Measurements from ENCODE around the gene MYF5. TPM values are rescaled to one million over a fixed set of nuclear protein-coding genes. Genes with fewer than 3 reads are reported as not detected.
"Not testable (repeated sequence)": the region's sequence is repeated elsewhere in the genome, so short reads cannot be mapped to it uniquely, and the experiment has no call there.

The MYF5 gene
- total RNA-seq, result not detected in 3 replicates
- long read RNA-seq, result 0 reads

DNA sequence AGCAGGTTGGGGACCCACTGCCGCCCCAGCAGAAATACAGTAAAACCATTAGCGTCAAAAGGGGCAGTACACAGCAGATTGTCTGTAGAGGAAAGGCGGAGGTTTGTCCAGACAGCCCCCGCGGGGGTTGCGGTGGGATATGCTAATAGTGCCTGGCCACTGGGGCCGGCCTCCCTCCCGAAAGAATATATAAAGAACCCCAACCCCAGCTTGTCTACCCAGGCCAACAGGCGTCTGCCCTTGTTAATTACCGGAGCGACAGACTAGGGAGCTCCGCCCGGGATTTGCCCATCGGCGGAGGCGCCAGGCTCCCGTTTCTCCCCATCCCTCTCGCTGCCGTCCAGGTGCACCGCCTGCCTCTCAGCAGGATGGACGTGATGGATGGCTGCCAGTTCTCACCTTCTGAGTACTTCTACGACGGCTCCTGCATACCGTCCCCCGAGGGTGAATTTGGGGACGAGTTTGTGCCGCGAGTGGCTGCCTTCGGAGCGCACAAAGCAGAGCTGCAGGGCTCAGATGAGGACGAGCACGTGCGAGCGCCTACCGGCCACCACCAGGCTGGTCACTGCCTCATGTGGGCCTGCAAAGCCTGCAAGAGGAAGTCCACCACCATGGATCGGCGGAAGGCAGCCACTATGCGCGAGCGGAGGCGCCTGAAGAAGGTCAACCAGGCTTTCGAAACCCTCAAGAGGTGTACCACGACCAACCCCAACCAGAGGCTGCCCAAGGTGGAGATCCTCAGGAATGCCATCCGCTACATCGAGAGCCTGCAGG, at the start of gene MYF5:
Gene MYF5, plus strand, starts transcription at position 217 of the 774 bp plus-strand sequence. Its CDS starts 152 bp downstream, at position 369.
- peak within 1 kb of the TSS; percentile 41 for H3K27ac Mint-ChIP-seq (ENCODE audit: unreplicated experiment)
- TF ChIP-seq, protein P1, sequence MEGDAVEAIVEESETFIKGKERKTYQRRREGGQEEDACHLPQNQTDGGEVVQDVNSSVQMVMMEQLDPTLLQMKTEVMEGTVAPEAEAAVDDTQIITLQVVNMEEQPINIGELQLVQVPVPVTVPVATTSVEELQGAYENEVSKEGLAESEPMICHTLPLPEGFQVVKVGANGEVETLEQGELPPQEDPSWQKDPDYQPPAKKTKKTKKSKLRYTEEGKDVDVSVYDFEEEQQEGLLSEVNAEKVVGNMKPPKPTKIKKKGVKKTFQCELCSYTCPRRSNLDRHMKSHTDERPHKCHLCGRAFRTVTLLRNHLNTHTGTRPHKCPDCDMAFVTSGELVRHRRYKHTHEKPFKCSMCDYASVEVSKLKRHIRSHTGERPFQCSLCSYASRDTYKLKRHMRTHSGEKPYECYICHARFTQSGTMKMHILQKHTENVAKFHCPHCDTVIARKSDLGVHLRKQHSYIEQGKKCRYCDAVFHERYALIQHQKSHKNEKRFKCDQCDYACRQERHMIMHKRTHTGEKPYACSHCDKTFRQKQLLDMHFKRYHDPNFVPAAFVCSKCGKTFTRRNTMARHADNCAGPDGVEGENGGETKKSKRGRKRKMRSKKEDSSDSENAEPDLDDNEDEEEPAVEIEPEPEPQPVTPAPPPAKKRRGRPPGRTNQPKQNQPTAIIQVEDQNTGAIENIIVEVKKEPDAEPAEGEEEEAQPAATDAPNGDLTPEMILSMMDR (IDR thresholded peaks at IDR 0.05), result no peak
- H3K9me3 Mint-ChIP-seq (ENCODE audit: low read depth), result no peaks in the 10 kb centered on the region
- H3K27me3 Mint-ChIP-seq (ENCODE audit: low read depth), result peaks cover 20% of the 10 kb centered on the region
- DNase-seq (ENCODE audit: low spot score), result peak; percentile 90
- H3K4me3 Mint-ChIP-seq (ENCODE audit: unreplicated experiment), result no peak within 1 kb of the TSS
- H3K4me1 Mint-ChIP-seq (ENCODE audit: low read depth), result peaks cover 10% of the 10 kb centered on the region
- no peaks in the 10 kb centered on the region for H3K36me3 Mint-ChIP-seq (ENCODE audit: low read depth)

DNA sequence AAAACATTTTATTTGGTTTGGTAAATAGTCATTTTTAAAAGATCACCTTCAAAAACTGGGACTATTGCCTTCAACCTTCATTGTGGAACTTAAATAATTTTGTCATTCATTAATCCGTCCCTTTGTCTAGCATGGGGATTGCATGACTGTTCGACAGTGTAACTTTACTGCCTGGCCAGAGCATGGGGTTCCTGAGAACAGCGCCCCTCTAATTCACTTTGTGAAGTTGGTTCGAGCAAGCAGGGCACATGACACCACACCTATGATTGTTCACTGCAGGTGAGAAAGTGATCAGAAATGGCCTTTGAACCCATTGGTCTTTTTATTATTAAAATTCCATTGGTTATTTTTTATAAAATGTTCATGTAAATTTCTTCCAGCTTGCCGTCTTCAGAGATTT, 46.5 kb upstream of the MYF5 start:
- H3K27me3 Mint-ChIP-seq (ENCODE audit: low read depth), result peaks cover 7% of the 10 kb centered on the region
- peaks cover 8% of the 10 kb centered on the region for H3K4me1 Mint-ChIP-seq (ENCODE audit: low read depth)
- no peak for DNase-seq (ENCODE audit: low spot score)
- no peaks in the 10 kb centered on the region for H3K9me3 Mint-ChIP-seq (ENCODE audit: low read depth)
- H3K4me3 Mint-ChIP-seq (ENCODE audit: unreplicated experiment), result no peak overlapping the region
- TF ChIP-seq, protein P1 (IDR thresholded peaks at IDR 0.05), result no peak
- H3K36me3 Mint-ChIP-seq (ENCODE audit: low read depth), result no peaks in the 10 kb centered on the region
- no peak overlapping the region for H3K27ac Mint-ChIP-seq (ENCODE audit: unreplicated experiment)

DNA sequence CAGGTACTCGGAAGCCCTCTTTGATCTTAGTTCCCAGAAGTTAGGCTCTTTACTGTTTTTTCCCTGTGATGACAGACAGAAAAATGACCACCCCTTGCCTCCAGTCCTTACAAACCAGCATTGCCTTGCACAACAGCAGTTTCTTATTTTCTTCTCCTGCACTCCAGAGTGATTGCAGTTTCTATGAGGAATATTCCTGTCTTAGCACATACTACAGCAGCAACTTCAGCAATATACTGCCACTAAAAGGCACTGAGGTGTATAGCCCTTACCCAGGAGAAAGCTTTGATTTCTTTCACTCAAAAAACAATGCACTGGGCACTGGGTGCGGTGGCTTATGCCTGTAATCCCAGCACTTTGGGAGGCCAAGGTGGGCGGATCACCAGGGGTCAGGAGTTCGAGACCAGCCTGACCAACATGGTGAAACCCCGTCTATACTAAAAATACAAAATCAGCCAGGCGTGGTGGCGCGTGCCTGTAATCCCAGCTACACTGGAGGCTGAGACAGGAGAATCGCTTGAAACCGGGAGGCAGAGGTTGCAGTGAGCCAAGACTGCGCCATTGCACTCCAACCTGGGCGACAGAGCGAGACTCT, 40.6 kb upstream of the MYF5 start:
- H3K27ac Mint-ChIP-seq (ENCODE audit: unreplicated experiment); H3K4me1 Mint-ChIP-seq (ENCODE audit: low read depth); H3K36me3 Mint-ChIP-seq (ENCODE audit: low read depth); H3K4me3 Mint-ChIP-seq (ENCODE audit: unreplicated experiment); H3K9me3 Mint-ChIP-seq (ENCODE audit: low read depth); H3K27me3 Mint-ChIP-seq (ENCODE audit: low read depth): not testable (repeated sequence)
- TF ChIP-seq, protein P1 (IDR thresholded peaks at IDR 0.05), result peak; percentile 51
- DNase-seq (ENCODE audit: low spot score), result peak; percentile 25

DNA sequence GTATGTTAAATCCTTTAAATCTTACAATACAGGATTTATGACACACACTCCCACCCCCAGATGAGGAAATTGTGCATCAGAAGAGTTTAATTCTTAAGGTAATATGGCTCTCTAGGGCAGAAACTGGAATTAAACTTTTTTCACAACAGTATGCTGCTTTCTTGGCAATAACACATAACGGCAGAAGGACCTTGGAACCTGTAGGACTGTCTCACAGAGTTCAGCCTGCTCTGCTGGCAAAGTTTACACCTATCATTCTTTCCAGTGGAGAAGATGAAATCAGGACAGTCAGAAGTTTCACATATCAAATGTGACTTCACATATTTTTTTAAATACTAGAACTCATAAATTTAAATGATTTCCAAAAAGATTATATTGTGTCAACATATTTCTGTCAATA, 39.9 kb upstream of the MYF5 start:
- no peaks in the 10 kb centered on the region for H3K9me3 Mint-ChIP-seq (ENCODE audit: low read depth)
- DNase-seq (ENCODE audit: low spot score), result no peak
- TF ChIP-seq, protein P1 (IDR thresholded peaks at IDR 0.05), result no peak
- no peak overlapping the region for H3K4me3 Mint-ChIP-seq (ENCODE audit: unreplicated experiment)
- H3K36me3 Mint-ChIP-seq (ENCODE audit: low read depth), result no peaks in the 10 kb centered on the region
- H3K27ac Mint-ChIP-seq (ENCODE audit: unreplicated experiment), result no peak overlapping the region
- peaks cover 5% of the 10 kb centered on the region for H3K4me1 Mint-ChIP-seq (ENCODE audit: low read depth)
- peaks cover 4% of the 10 kb centered on the region for H3K27me3 Mint-ChIP-seq (ENCODE audit: low read depth)

DNA sequence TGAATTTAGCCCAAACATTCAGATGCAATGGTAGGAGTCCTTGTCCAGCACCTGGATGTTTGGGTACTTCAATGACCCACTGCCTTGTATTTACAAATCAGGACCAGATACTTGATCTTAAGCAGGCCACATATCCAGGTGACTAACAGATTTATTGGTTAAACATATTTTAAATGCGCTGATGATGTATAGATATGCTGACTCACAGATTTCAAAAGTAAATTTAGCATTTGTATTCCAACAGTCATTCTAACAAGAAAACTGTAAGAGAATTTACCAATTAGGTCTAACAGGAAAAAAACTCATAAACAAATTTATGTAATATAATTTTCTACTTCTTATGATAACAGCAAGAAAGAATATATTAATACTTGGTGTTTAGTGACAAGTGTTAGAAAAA, 38.7 kb upstream of the MYF5 start:
- no peaks in the 10 kb centered on the region for H3K9me3 Mint-ChIP-seq (ENCODE audit: low read depth)
- peaks cover 5% of the 10 kb centered on the region for H3K4me1 Mint-ChIP-seq (ENCODE audit: low read depth)
- TF ChIP-seq, protein P1 (IDR thresholded peaks at IDR 0.05), result no peak
- no peak overlapping the region for H3K27ac Mint-ChIP-seq (ENCODE audit: unreplicated experiment)
- H3K27me3 Mint-ChIP-seq (ENCODE audit: low read depth), result peaks cover 4% of the 10 kb centered on the region
- H3K4me3 Mint-ChIP-seq (ENCODE audit: unreplicated experiment), result no peak overlapping the region
- DNase-seq (ENCODE audit: low spot score), result no peak
- no peaks in the 10 kb centered on the region for H3K36me3 Mint-ChIP-seq (ENCODE audit: low read depth)

Data from chondrocyte (in vitro differentiated cells).